NB4 (cell line): ENCODE data around the gene CLASP2.
"Not testable (repeated sequence)": the region's sequence is repeated elsewhere in the genome, so short reads cannot be mapped to it uniquely, and the experiment has no call there.

Experiments
- DNase-seq: peaks from one replicate; pipeline ENCODE4 v3.0.0; 2010; ENCODE audit warnings: low read depth
- H3K4me3 ChIP-seq: one replicate; pipeline ENCODE4 v1.5.1; 2011; ENCODE audit warnings: mild to moderate bottlenecking, low read depth, low read length, moderate library complexity
- MAX ChIP-seq: IDR thresholded peaks from 2 replicates; pipeline ENCODE4 v1.6.1; 2011; ENCODE audit warnings: low read depth, low read length
- MYC ChIP-seq: IDR thresholded peaks from 2 replicates; pipeline ENCODE4 v1.6.1; 2011; ENCODE audit warnings: low read depth, low read length
- POLR2A ChIP-seq: IDR thresholded peaks from 2 replicates; pipeline ENCODE4 v1.6.1; 2011; ENCODE audit warnings: mild to moderate bottlenecking; ENCODE audit not compliant: insufficient read length; ENCODE audit errors: extremely low read depth
- TF ChIP-seq, protein P1 (sequence below): IDR thresholded peaks from one replicate; pipeline ENCODE4 v1.5.1; 2012; ENCODE audit warnings: low read depth, low read length

CLASP2 gene

DNA sequence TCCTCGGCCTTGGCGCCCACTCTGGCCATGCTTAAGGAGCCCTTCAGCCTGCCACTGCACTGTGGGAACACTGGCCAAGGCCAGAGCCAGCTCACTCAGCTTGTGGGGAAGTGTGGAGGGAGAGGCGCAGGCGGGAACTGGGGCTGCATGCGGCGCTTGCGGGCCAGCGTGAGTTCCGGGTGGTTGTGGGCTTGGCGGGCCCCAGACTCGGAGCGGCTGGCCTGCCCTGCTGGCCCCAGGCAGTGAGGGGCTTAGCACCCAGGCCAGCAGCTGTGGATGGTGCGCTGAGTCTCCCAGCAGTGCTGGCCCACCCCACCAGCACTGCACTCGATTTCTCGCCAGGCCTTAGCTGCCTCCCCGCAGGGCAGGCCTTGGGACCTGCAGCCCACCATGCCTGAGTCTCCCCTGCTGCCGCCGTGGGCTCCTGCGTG, 264.7 kb downstream of the CLASP2 start:
- no peak for TF ChIP-seq MYC
- no peak for TF ChIP-seq MAX
- TF ChIP-seq POLR2A: no peak
- TF ChIP-seq, protein P1, sequence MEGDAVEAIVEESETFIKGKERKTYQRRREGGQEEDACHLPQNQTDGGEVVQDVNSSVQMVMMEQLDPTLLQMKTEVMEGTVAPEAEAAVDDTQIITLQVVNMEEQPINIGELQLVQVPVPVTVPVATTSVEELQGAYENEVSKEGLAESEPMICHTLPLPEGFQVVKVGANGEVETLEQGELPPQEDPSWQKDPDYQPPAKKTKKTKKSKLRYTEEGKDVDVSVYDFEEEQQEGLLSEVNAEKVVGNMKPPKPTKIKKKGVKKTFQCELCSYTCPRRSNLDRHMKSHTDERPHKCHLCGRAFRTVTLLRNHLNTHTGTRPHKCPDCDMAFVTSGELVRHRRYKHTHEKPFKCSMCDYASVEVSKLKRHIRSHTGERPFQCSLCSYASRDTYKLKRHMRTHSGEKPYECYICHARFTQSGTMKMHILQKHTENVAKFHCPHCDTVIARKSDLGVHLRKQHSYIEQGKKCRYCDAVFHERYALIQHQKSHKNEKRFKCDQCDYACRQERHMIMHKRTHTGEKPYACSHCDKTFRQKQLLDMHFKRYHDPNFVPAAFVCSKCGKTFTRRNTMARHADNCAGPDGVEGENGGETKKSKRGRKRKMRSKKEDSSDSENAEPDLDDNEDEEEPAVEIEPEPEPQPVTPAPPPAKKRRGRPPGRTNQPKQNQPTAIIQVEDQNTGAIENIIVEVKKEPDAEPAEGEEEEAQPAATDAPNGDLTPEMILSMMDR: no peak
- no peak overlapping the region for H3K4me3 ChIP-seq
- no peak for DNase-seq

DNA sequence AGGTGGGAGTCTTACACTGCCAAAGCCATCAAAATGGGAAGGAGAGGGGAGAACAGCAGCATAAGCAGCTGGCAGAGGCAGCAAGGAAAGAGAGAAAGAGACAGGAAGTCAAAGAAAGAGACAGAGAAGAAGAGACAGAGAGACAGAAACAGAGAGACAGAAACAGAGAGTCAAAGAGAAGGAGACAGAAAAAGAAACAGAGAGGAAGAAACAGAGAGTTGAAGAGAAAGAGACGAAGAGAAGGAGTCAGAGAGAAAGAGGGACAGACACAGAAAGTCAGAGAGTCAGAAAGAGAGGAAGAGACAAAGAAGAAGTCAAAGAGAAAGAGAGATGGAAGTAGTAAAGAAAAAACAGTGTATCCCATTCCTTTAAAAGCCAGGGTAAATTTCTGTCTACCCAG, 266.1 kb downstream of the CLASP2 start:
- H3K4me3 ChIP-seq, DNase-seq: not testable (repeated sequence)

DNA sequence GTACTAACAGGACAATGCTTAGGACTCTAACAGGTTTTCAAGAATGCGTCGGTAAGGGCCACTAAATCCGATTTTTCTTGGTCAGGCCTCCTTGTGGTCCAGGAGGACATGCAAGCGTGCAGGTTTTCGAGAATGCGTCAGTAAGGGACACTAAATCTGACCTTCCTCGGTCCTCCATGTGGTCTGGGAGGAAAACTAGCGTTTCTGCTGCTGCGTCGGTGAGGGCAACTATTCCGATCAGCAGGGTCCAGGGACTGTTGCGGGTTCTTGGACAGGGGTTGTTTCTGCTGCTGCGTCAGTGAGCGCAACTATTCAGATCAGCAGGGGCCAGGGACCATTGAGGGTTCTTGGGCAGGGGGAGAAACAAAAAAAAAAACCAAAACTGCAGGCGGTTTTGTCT, 270.1 kb downstream of the CLASP2 start:
- H3K4me3 ChIP-seq: no peak overlapping the region
- DNase-seq: no peak
- TF ChIP-seq MYC: no peak
- TF ChIP-seq MAX: no peak
- TF ChIP-seq, protein P1: no peak
- no peak for TF ChIP-seq POLR2A

GRCh38 chr3:33447256-33447625, 270.8 kb downstream of the CLASP2 start:
- not testable (repeated sequence) for H3K4me3 ChIP-seq, DNase-seq
